Prostate gland (tissue), 2 donors: ENCODE results near the gene CKMT1B.

Experiments
- CTCF ChIP-seq, 4 experiments: fragments of 200-600 bp in 2 of 4; fragments of 450-650 bp in 2 of 4; sonication (generic) in 2 of 4; IDR thresholded peaks; 1 replicate in 3 of 4; 2 replicates in 1 of 4; pipeline ENCODE4 v1.5.1; 2016 to 2019; ENCODE audit warnings: antibody characterized with exemption in 4 of 4, mild to moderate bottlenecking in 2 of 4, moderate library complexity in 2 of 4
- POLR2A ChIP-seq: fragments of 450-650 bp; IDR thresholded peaks from one replicate; pipeline ENCODE4 v1.6.1; 2016; ENCODE audit warnings: antibody characterized with exemption, mild to moderate bottlenecking
- POLR2AphosphoS5 ChIP-seq: sonication (generic); formaldehyde crosslinking; IDR thresholded peaks from one replicate; pipeline ENCODE4 v1.6.1; 2017; ENCODE audit warnings: antibody characterized with exemption

GRCh38 chr15:43544266-43544665 lies 49.6 kb upstream of the CKMT1B start:
- no peak for TF ChIP-seq POLR2A
- TF ChIP-seq CTCF (IDR thresholded peaks at IDR 0.05): no peak
- TF ChIP-seq POLR2AphosphoS5: no peak
